ENCODE results near the gene VPS4A.

- TF ChIP-seq EZH2 (IDR thresholded peaks at IDR 0.05): no peak
- no peak for TF ChIP-seq POLR2AphosphoS5 (IDR thresholded peaks at IDR 0.05; ENCODE audit: borderline replicate concordance, low read depth, low read length)
These were observed 9.6 kb downstream of the VPS4A start for GRCh38 chr16:69320740-69321073.

All from SK-N-MC (cell line).